Fibroblast of pulmonary artery (primary cell): ENCODE measurements around the gene KRT9.

Source experiments
- DNase-seq: peaks from one replicate; pipeline ENCODE4 v3.0.0-alpha.2; 2010; ENCODE audit warnings: low read depth
- H3K4me3 ChIP-seq: replicated peaks from 2 replicates; pipeline ENCODE4 v1.5.1; 2011; ENCODE audit warnings: low read depth, mild to moderate bottlenecking, control low read depth, low read length, moderate library complexity
- TF ChIP-seq, protein P1 (sequence below): IDR thresholded peaks from 2 replicates; pipeline ENCODE4 v1.5.1; 2011; ENCODE audit warnings: mild to moderate bottlenecking, control low read depth, low read length, inconsistent platforms; ENCODE audit errors: missing control alignments

KRT9 gene

DNA sequence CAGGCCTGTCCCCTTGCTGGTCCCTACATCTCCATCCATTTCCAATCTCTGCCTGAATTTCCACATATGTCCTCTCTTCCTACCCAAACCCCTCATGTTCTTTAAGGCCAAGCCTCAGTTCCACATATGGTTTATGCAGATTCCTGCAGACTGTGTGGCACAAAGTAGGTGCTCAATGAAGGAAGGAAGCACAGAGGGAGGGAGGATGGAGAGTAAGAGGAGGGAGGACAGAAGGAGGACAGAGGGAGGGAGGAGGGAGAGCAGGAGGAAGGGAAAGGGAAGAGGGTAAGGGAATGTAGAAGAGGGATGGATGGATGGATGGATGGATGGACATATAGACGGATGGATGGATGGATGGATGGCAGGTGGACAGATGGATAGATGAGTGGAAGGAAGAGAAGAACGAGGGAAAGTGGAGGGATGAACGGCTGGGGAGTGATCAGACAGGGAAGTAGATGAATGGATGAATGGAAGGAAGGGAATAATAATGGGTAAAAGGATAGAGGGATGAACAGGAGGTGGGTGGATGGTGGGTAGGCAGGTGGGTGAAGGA lies 22.6 kb upstream of the KRT9 start:
- H3K4me3 ChIP-seq = no peak overlapping the region
- no peak for DNase-seq
- TF ChIP-seq, protein P1, sequence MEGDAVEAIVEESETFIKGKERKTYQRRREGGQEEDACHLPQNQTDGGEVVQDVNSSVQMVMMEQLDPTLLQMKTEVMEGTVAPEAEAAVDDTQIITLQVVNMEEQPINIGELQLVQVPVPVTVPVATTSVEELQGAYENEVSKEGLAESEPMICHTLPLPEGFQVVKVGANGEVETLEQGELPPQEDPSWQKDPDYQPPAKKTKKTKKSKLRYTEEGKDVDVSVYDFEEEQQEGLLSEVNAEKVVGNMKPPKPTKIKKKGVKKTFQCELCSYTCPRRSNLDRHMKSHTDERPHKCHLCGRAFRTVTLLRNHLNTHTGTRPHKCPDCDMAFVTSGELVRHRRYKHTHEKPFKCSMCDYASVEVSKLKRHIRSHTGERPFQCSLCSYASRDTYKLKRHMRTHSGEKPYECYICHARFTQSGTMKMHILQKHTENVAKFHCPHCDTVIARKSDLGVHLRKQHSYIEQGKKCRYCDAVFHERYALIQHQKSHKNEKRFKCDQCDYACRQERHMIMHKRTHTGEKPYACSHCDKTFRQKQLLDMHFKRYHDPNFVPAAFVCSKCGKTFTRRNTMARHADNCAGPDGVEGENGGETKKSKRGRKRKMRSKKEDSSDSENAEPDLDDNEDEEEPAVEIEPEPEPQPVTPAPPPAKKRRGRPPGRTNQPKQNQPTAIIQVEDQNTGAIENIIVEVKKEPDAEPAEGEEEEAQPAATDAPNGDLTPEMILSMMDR = no peak

DNA sequence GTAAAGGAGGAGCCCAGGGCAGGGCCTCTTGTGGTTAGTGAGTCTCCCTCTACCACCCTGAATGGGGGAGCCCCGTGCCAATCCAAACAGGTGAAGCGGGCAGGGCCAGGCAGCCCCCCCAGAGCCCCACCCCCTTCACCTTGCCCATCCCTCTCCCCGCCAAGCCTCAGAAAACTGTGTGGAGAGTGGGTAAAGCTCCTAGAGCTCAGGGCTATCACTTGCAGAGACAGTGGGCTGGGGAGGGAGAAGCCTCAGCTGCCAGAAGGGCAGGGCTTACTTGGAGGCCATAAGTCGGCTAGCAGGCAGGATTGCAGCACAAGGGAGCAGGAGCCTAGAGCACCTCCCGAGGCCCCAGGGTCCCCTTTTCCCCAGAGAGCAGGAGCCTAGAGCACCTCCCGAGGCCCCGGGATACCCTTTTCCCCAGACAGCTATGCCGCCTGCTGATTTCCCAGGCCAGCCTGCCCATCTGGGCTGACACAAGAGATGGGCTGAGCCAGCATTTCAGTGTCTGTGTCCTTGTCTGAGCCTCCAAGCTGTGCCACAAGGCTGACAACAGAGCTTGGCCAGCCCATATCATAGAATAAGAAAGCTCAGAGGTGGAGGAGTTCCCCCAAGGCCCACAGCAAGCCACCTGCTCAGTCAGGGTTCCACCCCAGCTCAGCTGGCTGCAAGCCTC lies 21.6 kb upstream of the KRT9 start:
- DNase-seq = no peak
- TF ChIP-seq, protein P1 = no peak
- H3K4me3 ChIP-seq = no peak overlapping the region

DNA sequence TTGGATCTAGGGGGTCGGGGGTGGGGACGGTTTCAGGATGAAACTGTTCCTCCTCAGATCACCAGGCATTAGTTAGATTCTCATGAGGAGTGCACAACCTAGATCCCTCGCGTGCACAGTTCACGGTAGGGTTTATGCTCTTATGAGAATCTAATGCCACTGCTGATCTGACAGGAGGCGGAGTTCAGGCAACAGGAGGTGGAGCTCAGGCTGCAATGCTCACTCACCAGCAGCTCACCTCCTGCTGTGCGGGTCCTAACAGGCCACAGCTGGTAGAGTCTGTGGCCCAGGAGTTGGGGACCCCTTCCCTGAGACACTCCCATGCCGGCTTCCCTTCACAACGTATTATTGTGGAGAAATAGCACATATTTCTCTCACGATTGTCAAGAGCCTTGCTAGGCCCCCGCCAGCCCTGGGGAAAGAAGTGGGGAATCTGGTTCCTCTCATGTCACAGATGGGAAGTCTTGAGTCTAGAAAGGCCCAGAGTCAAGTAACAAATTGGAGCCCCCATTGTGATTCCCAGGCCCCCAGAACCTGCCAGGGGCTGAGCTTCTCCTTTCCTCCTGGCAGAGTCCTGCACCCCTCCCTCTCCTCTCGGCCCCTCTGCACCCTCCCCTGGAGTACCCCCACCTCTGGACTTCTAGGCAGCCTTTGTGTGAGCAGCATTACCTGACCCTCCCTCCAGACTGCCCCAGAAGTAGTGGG lies 20.9 kb upstream of the KRT9 start:
- no peak overlapping the region for H3K4me3 ChIP-seq
- TF ChIP-seq, protein P1 = no peak
- no peak for DNase-seq

DNA sequence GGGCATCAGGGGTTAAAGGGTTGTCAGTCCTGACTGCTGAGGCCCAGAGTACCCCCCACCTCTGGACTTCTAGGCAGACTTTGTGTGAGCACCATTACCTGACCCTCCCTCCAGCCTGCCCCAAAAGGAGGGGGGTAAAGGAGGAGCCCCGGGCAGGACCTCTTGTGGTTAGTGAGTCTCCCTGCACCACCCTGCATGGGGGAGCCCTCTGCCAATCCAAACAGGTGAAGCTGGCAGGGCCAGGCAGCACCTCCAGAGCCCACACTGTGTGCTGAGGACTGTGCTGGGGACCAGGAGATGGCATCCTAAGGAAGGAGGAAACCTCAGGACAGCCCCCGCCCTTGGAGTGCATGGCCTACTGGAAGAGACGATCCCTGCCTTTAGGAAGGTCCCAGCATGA lies 17.4 kb upstream of the KRT9 start:
- TF ChIP-seq, protein P1 = no peak
- no peak for DNase-seq
- no peak overlapping the region for H3K4me3 ChIP-seq

DNA sequence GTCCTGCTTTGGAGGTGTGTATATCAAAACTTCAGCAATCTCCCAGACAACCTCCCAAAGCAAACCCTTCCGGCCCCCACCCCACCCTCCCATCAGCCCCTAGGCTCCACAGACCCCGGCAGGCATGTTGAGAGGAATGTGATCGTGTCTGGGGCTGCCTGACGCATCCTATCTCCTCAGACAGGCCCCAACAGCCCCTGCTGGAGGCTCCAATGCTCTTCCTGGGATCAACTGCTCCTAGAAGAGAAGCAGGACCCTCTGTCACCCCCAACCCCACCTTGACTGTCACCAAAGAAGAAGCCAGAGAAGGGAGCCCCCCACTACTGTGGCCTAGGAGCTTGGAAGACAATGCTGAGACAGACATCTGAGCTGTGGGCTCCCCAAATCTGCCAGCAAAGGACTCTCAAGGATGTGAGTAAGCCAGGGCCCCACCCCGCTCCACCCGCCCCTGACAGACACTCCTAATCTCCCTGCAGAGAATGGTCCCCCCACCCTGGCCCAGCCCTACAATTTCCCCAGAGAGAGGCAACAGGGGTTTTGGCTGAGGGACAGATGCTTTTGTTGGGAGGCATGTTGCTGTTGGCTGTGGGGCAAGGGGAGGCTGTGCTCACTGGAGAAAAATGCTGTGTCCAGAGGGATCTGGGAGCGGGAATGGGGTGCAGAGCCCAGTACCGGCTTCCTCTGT lies 16.4 kb upstream of the KRT9 start:
- no peak for DNase-seq
- TF ChIP-seq, protein P1 = no peak
- no peak overlapping the region for H3K4me3 ChIP-seq

DNA sequence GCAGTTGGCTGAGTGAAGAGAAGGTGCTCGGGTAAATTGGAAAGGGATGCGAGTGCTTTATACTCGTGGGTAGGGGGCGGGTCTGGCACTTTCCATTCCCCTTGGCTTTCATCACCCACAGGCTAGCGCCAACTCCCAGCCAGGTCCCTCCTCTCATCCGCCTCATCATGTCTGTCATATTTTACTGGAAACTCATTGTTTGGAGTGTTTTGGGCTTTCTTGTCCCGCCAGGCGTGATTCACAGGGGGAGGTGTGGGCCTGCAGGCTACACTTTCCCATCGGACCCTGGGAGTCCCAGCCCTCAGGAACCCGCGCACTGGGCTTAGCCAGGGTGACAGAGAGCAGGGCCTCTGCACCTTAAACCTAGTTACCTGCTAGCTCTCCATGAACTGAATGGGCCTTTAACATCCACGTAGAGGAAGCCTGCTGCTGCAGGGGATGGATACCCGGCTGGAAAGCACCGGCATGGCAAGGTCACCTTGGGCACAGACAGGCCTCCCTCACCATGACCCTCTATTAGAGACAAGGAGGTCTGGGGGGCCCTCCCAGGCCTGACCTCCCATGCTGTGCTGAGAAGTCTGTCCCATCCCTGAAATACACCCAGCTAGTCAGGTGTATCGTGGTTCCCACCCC lies 15.1 kb upstream of the KRT9 start, which contains the start of gene KRT14:
KRT14 (minus strand) TSS at position 33 of the 633 bp plus-strand sequence. CDS start 61 bp downstream, outside the sequence.
- TF ChIP-seq, protein P1 = no peak
- no peak within 1 kb of the TSS for H3K4me3 ChIP-seq
- no peak for DNase-seq
